Activated naive CD8-positive, alpha-beta T cell treated with anti-CD3 and anti-CD28 coated beads, Interleukin-2, amount 50 U/mL, for 24 hours (primary cell): ENCODE data around the gene C19orf12.
A peak's percentile ranks its signal among the peaks of the same experiment; 100 is the strongest.

ENCODE experiments used
- ATAC-seq: fragments of 150-1000 bp; cut with Tn5 transposase; one replicate; pipeline ENCODE4 v1.10.0; 2021
- DNase-seq: peaks from one replicate; pipeline ENCODE4 v3.0.0; 2021
- H3K27ac Mint-ChIP-seq: one replicate; pipeline ENCODE4 v1.8.0; 2021; ENCODE audit warnings: mild to moderate bottlenecking, mixed read lengths
- H3K27me3 Mint-ChIP-seq: one replicate; pipeline ENCODE4 v1.8.0; 2021; ENCODE audit warnings: mixed read lengths
- H3K36me3 Mint-ChIP-seq: one replicate; pipeline ENCODE4 v1.8.0; 2021; ENCODE audit warnings: low read depth, mixed read lengths
- H3K4me1 Mint-ChIP-seq: one replicate; pipeline ENCODE4 v1.8.0; 2021; ENCODE audit warnings: mixed read lengths
- H3K4me3 Mint-ChIP-seq: one replicate; pipeline ENCODE4 v1.8.0; 2021; ENCODE audit warnings: mild to moderate bottlenecking, moderate library complexity, mixed read lengths
- H3K9me3 Mint-ChIP-seq: one replicate; pipeline ENCODE4 v1.8.0; 2021; ENCODE audit warnings: mixed read lengths

The C19orf12 gene

GRCh38 chr19:29660835-29661234 lies 54.2 kb downstream of the C19orf12 start:
- Mint-ChIP-seq H3K9me3 (no peaks in the 10 kb centered on the region), H3K4me3 (peak overlapping the region; percentile 11), H3K27ac (peak overlapping the region; percentile 73), H3K36me3 (no peaks in the 10 kb centered on the region), H3K27me3 (no peaks in the 10 kb centered on the region), H3K4me1 (peaks cover 42% of the 10 kb centered on the region)
- ATAC-seq: no peak
- peak; percentile 59 for DNase-seq

- ATAC-seq (no peak), DNase-seq (no peak)
- no peak overlapping the region for H3K27ac Mint-ChIP-seq
- H3K4me1 Mint-ChIP-seq: peaks cover 30% of the 10 kb centered on the region
- H3K4me3 Mint-ChIP-seq: no peak overlapping the region
- H3K36me3 Mint-ChIP-seq: no peaks in the 10 kb centered on the region
- H3K9me3 Mint-ChIP-seq: peaks cover 4% of the 10 kb centered on the region
- H3K27me3 Mint-ChIP-seq: no peaks in the 10 kb centered on the region
These were observed 56.7 kb downstream of the C19orf12 start for GRCh38 chr19:29658221-29658991.

GRCh38 chr19:29655648-29656335 lies 59.3 kb downstream of the C19orf12 start:
- H3K27ac Mint-ChIP-seq: no peak overlapping the region
- peaks cover 4% of the 10 kb centered on the region for H3K9me3 Mint-ChIP-seq
- H3K36me3 Mint-ChIP-seq: no peaks in the 10 kb centered on the region
- ATAC-seq: no peak
- DNase-seq: no peak
- peaks cover 17% of the 10 kb centered on the region for H3K4me1 Mint-ChIP-seq
- no peak overlapping the region for H3K4me3 Mint-ChIP-seq
- H3K27me3 Mint-ChIP-seq: no peaks in the 10 kb centered on the region

GRCh38 chr19:29653398-29653797 lies 61.7 kb downstream of the C19orf12 start:
- H3K27me3 Mint-ChIP-seq: peaks cover 2% of the 10 kb centered on the region
- H3K9me3 Mint-ChIP-seq: peaks cover 4% of the 10 kb centered on the region
- peaks cover 9% of the 10 kb centered on the region for H3K4me1 Mint-ChIP-seq
- H3K27ac Mint-ChIP-seq: no peak overlapping the region
- no peaks in the 10 kb centered on the region for H3K36me3 Mint-ChIP-seq
- H3K4me3 Mint-ChIP-seq: no peak overlapping the region
- ATAC-seq: no peak
- DNase-seq: no peak

- H3K4me1 Mint-ChIP-seq: peaks cover 9% of the 10 kb centered on the region
- DNase-seq: no peak
- no peaks in the 10 kb centered on the region for H3K36me3 Mint-ChIP-seq
- no peak overlapping the region for H3K27ac Mint-ChIP-seq
- H3K9me3 Mint-ChIP-seq: peaks cover 4% of the 10 kb centered on the region
- ATAC-seq: no peak
- H3K27me3 Mint-ChIP-seq: peaks cover 2% of the 10 kb centered on the region
- H3K4me3 Mint-ChIP-seq: no peak overlapping the region
These were observed 63.3 kb downstream of the C19orf12 start for GRCh38 chr19:29651622-29652394.

GRCh38 chr19:29650772-29651387 lies 64.2 kb downstream of the C19orf12 start:
- no peak overlapping the region for H3K4me3 Mint-ChIP-seq
- DNase-seq (no peak), ATAC-seq (no peak)
- peaks cover 2% of the 10 kb centered on the region for H3K27me3 Mint-ChIP-seq
- H3K4me1 Mint-ChIP-seq: peaks cover 14% of the 10 kb centered on the region
- no peaks in the 10 kb centered on the region for H3K36me3 Mint-ChIP-seq
- H3K9me3 Mint-ChIP-seq: peaks cover 4% of the 10 kb centered on the region
- H3K27ac Mint-ChIP-seq: no peak overlapping the region
